ENCODE data around the gene NT5E.

GRCh38 chr6:85483846-85484245 is 34.0 kb downstream of the NT5E start:
- TF ChIP-seq, protein P1, sequence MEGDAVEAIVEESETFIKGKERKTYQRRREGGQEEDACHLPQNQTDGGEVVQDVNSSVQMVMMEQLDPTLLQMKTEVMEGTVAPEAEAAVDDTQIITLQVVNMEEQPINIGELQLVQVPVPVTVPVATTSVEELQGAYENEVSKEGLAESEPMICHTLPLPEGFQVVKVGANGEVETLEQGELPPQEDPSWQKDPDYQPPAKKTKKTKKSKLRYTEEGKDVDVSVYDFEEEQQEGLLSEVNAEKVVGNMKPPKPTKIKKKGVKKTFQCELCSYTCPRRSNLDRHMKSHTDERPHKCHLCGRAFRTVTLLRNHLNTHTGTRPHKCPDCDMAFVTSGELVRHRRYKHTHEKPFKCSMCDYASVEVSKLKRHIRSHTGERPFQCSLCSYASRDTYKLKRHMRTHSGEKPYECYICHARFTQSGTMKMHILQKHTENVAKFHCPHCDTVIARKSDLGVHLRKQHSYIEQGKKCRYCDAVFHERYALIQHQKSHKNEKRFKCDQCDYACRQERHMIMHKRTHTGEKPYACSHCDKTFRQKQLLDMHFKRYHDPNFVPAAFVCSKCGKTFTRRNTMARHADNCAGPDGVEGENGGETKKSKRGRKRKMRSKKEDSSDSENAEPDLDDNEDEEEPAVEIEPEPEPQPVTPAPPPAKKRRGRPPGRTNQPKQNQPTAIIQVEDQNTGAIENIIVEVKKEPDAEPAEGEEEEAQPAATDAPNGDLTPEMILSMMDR (IDR thresholded peaks at IDR 0.05), result no peak
- TF ChIP-seq EZH2 (IDR thresholded peaks at IDR 0.05) (no peak), EZH2phosphoT487 (IDR thresholded peaks at IDR 0.05) (no peak)
